Activated naive CD4-positive, alpha-beta T cell treated with anti-CD3 and anti-CD28 coated beads, Interleukin-2, amount 10 ng/mL, durations not matched to agents 7 days and 5 days (primary cell): ENCODE results near the gene RNH1.

Experiments
- CTCF ChIA-PET: fragments of 350-600 bp; sonication (Branson Sonifier 250); formaldehyde crosslinking; loops from one replicate; lab custom pipeline; 2021; ENCODE audit warnings: antibody characterized with exemption; lab: Charles Lee
- DNase-seq: peaks from one replicate; pipeline ENCODE4 v3.0.0-alpha.2; 2020
- H3K27ac Mint-ChIP-seq: one replicate; pipeline ENCODE4 v1.8.0; 2021; ENCODE audit warnings: mild to moderate bottlenecking, moderate library complexity, mixed read lengths
- H3K27me3 Mint-ChIP-seq: one replicate; pipeline ENCODE4 v1.8.0; 2021; ENCODE audit warnings: mild to moderate bottlenecking, mixed read lengths
- H3K36me3 Mint-ChIP-seq: one replicate; pipeline ENCODE4 v1.8.0; 2021; ENCODE audit warnings: mixed read lengths
- H3K4me1 Mint-ChIP-seq: one replicate; pipeline ENCODE4 v1.8.0; 2021; ENCODE audit warnings: mixed read lengths
- H3K4me3 Mint-ChIP-seq: one replicate; pipeline ENCODE4 v1.8.0; 2021; ENCODE audit warnings: mild to moderate bottlenecking, moderate library complexity, mixed read lengths
- H3K9me3 Mint-ChIP-seq: one replicate; pipeline ENCODE4 v1.8.0; 2021; ENCODE audit warnings: mixed read lengths

The RNH1 gene

GRCh38 chr11:492427-493226 lies 14.4 kb downstream of the RNH1 start:
- CTCF ChIA-PET: interaction anchor here (0.9 to 1.0 kb wide), 2 partner anchors 13 to 26 kb away, joined by 3 read pairs; no protein-coding TSS in a partner anchor
- Mint-ChIP-seq H3K4me1 (peaks cover 8% of the 10 kb centered on the region), H3K36me3 (peaks cover 16% of the 10 kb centered on the region), H3K27ac (peak overlapping the region; percentile 52), H3K27me3 (no peaks in the 10 kb centered on the region), H3K9me3 (no peaks in the 10 kb centered on the region), H3K4me3 (no peak overlapping the region)
- DNase-seq: no peak

GRCh38 chr11:491358-491757 lies 15.7 kb downstream of the RNH1 start:
- Mint-ChIP-seq H3K4me3 (no peak overlapping the region), H3K36me3 (peaks cover 8% of the 10 kb centered on the region), H3K4me1 (no peaks in the 10 kb centered on the region), H3K9me3 (no peaks in the 10 kb centered on the region), H3K27me3 (no peaks in the 10 kb centered on the region), H3K27ac (no peak overlapping the region)
- CTCF ChIA-PET: no interaction called here
- no peak for DNase-seq

GRCh38 chr11:490930-491260 lies 16.1 kb downstream of the RNH1 start:
- H3K4me3 Mint-ChIP-seq: no peak overlapping the region
- no peaks in the 10 kb centered on the region for H3K4me1 Mint-ChIP-seq
- no peak overlapping the region for H3K27ac Mint-ChIP-seq
- no peaks in the 10 kb centered on the region for H3K9me3 Mint-ChIP-seq
- peaks cover 6% of the 10 kb centered on the region for H3K36me3 Mint-ChIP-seq
- no peaks in the 10 kb centered on the region for H3K27me3 Mint-ChIP-seq
- no peak for DNase-seq
- CTCF ChIA-PET: no interaction called here

GRCh38 chr11:490186-490929 lies 16.7 kb downstream of the RNH1 start:
- CTCF ChIA-PET: no interaction called here
- no peaks in the 10 kb centered on the region for H3K4me1 Mint-ChIP-seq
- no peak overlapping the region for H3K4me3 Mint-ChIP-seq
- no peaks in the 10 kb centered on the region for H3K27me3 Mint-ChIP-seq
- peaks cover 3% of the 10 kb centered on the region for H3K36me3 Mint-ChIP-seq
- no peak overlapping the region for H3K27ac Mint-ChIP-seq
- no peak for DNase-seq
- H3K9me3 Mint-ChIP-seq: no peaks in the 10 kb centered on the region

- Mint-ChIP-seq H3K27ac (no peak overlapping the region), H3K4me1 (no peaks in the 10 kb centered on the region), H3K9me3 (no peaks in the 10 kb centered on the region), H3K36me3 (no peaks in the 10 kb centered on the region), H3K4me3 (no peak overlapping the region), H3K27me3 (no peaks in the 10 kb centered on the region)
- DNase-seq: no peak
- CTCF ChIA-PET: no interaction called here
These were observed 17.3 kb downstream of the RNH1 start for GRCh38 chr11:489610-490185.

- DNase-seq: no peak
- no peaks in the 10 kb centered on the region for H3K36me3 Mint-ChIP-seq
- CTCF ChIA-PET: no interaction called here
- H3K4me3 Mint-ChIP-seq: no peak overlapping the region
- no peaks in the 10 kb centered on the region for H3K27me3 Mint-ChIP-seq
- no peak overlapping the region for H3K27ac Mint-ChIP-seq
- no peaks in the 10 kb centered on the region for H3K9me3 Mint-ChIP-seq
- H3K4me1 Mint-ChIP-seq: no peaks in the 10 kb centered on the region
These were observed 18.1 kb downstream of the RNH1 start for GRCh38 chr11:488992-489391.

- Mint-ChIP-seq H3K9me3 (no peaks in the 10 kb centered on the region), H3K27me3 (no peaks in the 10 kb centered on the region), H3K4me1 (no peaks in the 10 kb centered on the region), H3K4me3 (no peak overlapping the region), H3K27ac (no peak overlapping the region), H3K36me3 (no peaks in the 10 kb centered on the region)
- CTCF ChIA-PET: no interaction called here
- no peak for DNase-seq
These were observed 18.5 kb downstream of the RNH1 start for GRCh38 chr11:488579-488978.

- H3K4me3 Mint-ChIP-seq: no peak overlapping the region
- H3K27me3 Mint-ChIP-seq: no peaks in the 10 kb centered on the region
- CTCF ChIA-PET: no interaction called here
- H3K27ac Mint-ChIP-seq: no peak overlapping the region
- H3K36me3 Mint-ChIP-seq: no peaks in the 10 kb centered on the region
- DNase-seq: no peak
- H3K9me3 Mint-ChIP-seq: no peaks in the 10 kb centered on the region
- H3K4me1 Mint-ChIP-seq: no peaks in the 10 kb centered on the region
These were observed 19.0 kb downstream of the RNH1 start for GRCh38 chr11:488062-488461.

GRCh38 chr11:487571-488021 lies 19.4 kb downstream of the RNH1 start:
- Mint-ChIP-seq H3K9me3 (no peaks in the 10 kb centered on the region), H3K27ac (no peak overlapping the region), H3K4me1 (no peaks in the 10 kb centered on the region), H3K4me3 (no peak overlapping the region), H3K27me3 (no peaks in the 10 kb centered on the region), H3K36me3 (no peaks in the 10 kb centered on the region)
- no peak for DNase-seq
- CTCF ChIA-PET: no interaction called here

- CTCF ChIA-PET: no interaction called here
- H3K9me3 Mint-ChIP-seq: no peaks in the 10 kb centered on the region
- no peak for DNase-seq
- H3K36me3 Mint-ChIP-seq: no peaks in the 10 kb centered on the region
- H3K27me3 Mint-ChIP-seq: no peaks in the 10 kb centered on the region
- no peaks in the 10 kb centered on the region for H3K4me1 Mint-ChIP-seq
- no peak overlapping the region for H3K27ac Mint-ChIP-seq
- no peak overlapping the region for H3K4me3 Mint-ChIP-seq
These were observed 20.9 kb downstream of the RNH1 start for GRCh38 chr11:486189-486588.

- CTCF ChIA-PET: no interaction called here
- no peaks in the 10 kb centered on the region for H3K36me3 Mint-ChIP-seq
- no peak for DNase-seq
- H3K4me1 Mint-ChIP-seq: no peaks in the 10 kb centered on the region
- H3K27me3 Mint-ChIP-seq: no peaks in the 10 kb centered on the region
- H3K27ac Mint-ChIP-seq: no peak overlapping the region
- no peaks in the 10 kb centered on the region for H3K9me3 Mint-ChIP-seq
- no peak overlapping the region for H3K4me3 Mint-ChIP-seq
These were observed 22.4 kb downstream of the RNH1 start for GRCh38 chr11:484616-485015.

GRCh38 chr11:479311-479710 lies 27.7 kb downstream of the RNH1 start:
- DNase-seq: no peak
- Mint-ChIP-seq H3K9me3 (no peaks in the 10 kb centered on the region), H3K27me3 (no peaks in the 10 kb centered on the region), H3K27ac (no peak overlapping the region), H3K36me3 (no peaks in the 10 kb centered on the region), H3K4me3 (no peak overlapping the region), H3K4me1 (no peaks in the 10 kb centered on the region)
- CTCF ChIA-PET: no interaction called here

GRCh38 chr11:477052-477715 lies 29.9 kb downstream of the RNH1 start:
- Mint-ChIP-seq H3K27ac (no peak overlapping the region), H3K36me3 (no peaks in the 10 kb centered on the region), H3K27me3 (no peaks in the 10 kb centered on the region), H3K4me3 (no peak overlapping the region), H3K4me1 (no peaks in the 10 kb centered on the region), H3K9me3 (no peaks in the 10 kb centered on the region)
- no peak for DNase-seq
- CTCF ChIA-PET: no interaction called here

GRCh38 chr11:476416-476815 lies 30.6 kb downstream of the RNH1 start:
- H3K9me3 Mint-ChIP-seq: no peaks in the 10 kb centered on the region
- H3K27ac Mint-ChIP-seq: no peak overlapping the region
- no peak for DNase-seq
- no peak overlapping the region for H3K4me3 Mint-ChIP-seq
- no peaks in the 10 kb centered on the region for H3K27me3 Mint-ChIP-seq
- CTCF ChIA-PET: interaction anchor here (0.8 kb wide), 1 partner anchor 24 kb away, joined by 3 read pairs; no protein-coding TSS in a partner anchor
- no peaks in the 10 kb centered on the region for H3K4me1 Mint-ChIP-seq
- no peaks in the 10 kb centered on the region for H3K36me3 Mint-ChIP-seq
